AG09309 (cell line): ENCODE data around the gene CAMK1D.

Experiments used
- DNase-seq: peaks from one replicate; pipeline ENCODE4 v3.0.0-alpha.2; 2010; ENCODE audit warnings: low read depth
- H3K4me3 ChIP-seq: 2 replicates; pipeline ENCODE4 v1.5.1; 2011; ENCODE audit warnings: mild to moderate bottlenecking, low read depth, low read length, moderate library complexity; ENCODE audit not compliant: control insufficient read depth
- CTCF ChIP-seq: IDR thresholded peaks from 2 replicates; pipeline ENCODE4 v1.5.1; 2011; ENCODE audit warnings: mild to moderate bottlenecking, low read depth, low read length, inconsistent platforms; ENCODE audit not compliant: insufficient read depth, control insufficient read depth; ENCODE audit errors: missing control alignments

CAMK1D gene

GRCh38 chr10:12420530-12421120 is 71.3 kb downstream of the CAMK1D start:
- DNase-seq, result no peak
- no peak overlapping the region for H3K4me3 ChIP-seq
- no peak for TF ChIP-seq CTCF

GRCh38 chr10:12422189-12422588 is 72.8 kb downstream of the CAMK1D start:
- no peak for TF ChIP-seq CTCF
- no peak overlapping the region for H3K4me3 ChIP-seq
- DNase-seq, result no peak

GRCh38 chr10:12423896-12424295 is 74.5 kb downstream of the CAMK1D start:
- no peak overlapping the region for H3K4me3 ChIP-seq
- no peak for DNase-seq
- TF ChIP-seq CTCF, result no peak

GRCh38 chr10:12427276-12427675 is 77.9 kb downstream of the CAMK1D start:
- H3K4me3 ChIP-seq, result no peak overlapping the region
- DNase-seq, result no peak
- no peak for TF ChIP-seq CTCF

GRCh38 chr10:12428447-12429135 is 79.2 kb downstream of the CAMK1D start:
- DNase-seq, result no peak
- no peak overlapping the region for H3K4me3 ChIP-seq
- no peak for TF ChIP-seq CTCF

GRCh38 chr10:12430406-12430982 is 81.1 kb downstream of the CAMK1D start:
- TF ChIP-seq CTCF, result no peak
- H3K4me3 ChIP-seq, result no peak overlapping the region
- no peak for DNase-seq
